SK-N-SH (cell line): ENCODE data around the gene FAM20A. TPM values are rescaled to one million over a fixed set of nuclear protein-coding genes. Genes with fewer than 3 reads are reported as not detected.

Source experiments
- CTCF ChIA-PET: fragments of 300-600, 350-600 bp; formaldehyde crosslinking; extraction: SDS; loops from one replicate; lab custom pipeline; 2021; lab: Yijun Ruan, JAX
- POLR2A ChIA-PET: fragments of 350-600 bp; sonication (Branson Sonifier 250); formaldehyde crosslinking; extraction: SDS; loops from one replicate; lab custom pipeline; 2020; ENCODE audit warnings: antibody characterized with exemption, inconsistent platforms; lab: Yijun Ruan, JAX
- DNase-seq: peaks from one replicate; pipeline ENCODE4 v3.0.0; 2012
- H2AFZ ChIP-seq: fragments of 200-600 bp; sonication (generic); 2 replicates; pipeline ENCODE4 v1.8.1; 2016; ENCODE audit warnings: antibody characterized with exemption, mild to moderate bottlenecking, low read depth
- H3F3A ChIP-seq: fragments of 200-600 bp; sonication (generic); replicated peaks from 2 replicates; pipeline ENCODE3; 2016; ENCODE audit warnings: antibody characterized with exemption, mild to moderate bottlenecking; ENCODE audit not compliant: insufficient read depth
- H3K27ac ChIP-seq, 2 experiments: fragments of 200-500 bp in 1 of 2; fragments of 200-600 bp in 1 of 2; sonication (Bioruptor generic) in 1 of 2; sonication (generic), shearing (Covaris generic) in 1 of 2; 2 replicates each; pipeline versions ENCODE4 v1.5.1 to v1.6.1; 2014 to 2016; ENCODE audit warnings: low read depth in 2 of 2, inconsistent platforms in 1 of 2, low read length in 1 of 2, mild to moderate bottlenecking in 1 of 2, mixed read lengths in 1 of 2
- H3K27me3 ChIP-seq: fragments of 200-600 bp; sonication (generic), shearing (Covaris generic); 2 replicates; pipeline ENCODE4 v1.6.1; 2016; ENCODE audit warnings: mixed run types; ENCODE audit not compliant: insufficient read depth
- H3K36me3 ChIP-seq, 2 experiments: fragments of 200-500 bp in 1 of 2; fragments of 200-600 bp in 1 of 2; sonication (Bioruptor generic) in 1 of 2; sonication (generic) in 1 of 2; replicated peaks in 1 of 2; 2 replicates each; pipeline versions ENCODE3 to v1.5.1; 2014 to 2016; ENCODE audit warnings: low read length in 1 of 2, mild to moderate bottlenecking in 1 of 2; ENCODE audit not compliant: insufficient read depth in 2 of 2, control insufficient read depth in 1 of 2
- H3K4me1 ChIP-seq, 2 experiments: fragments of 200-500 bp in 1 of 2; fragments of 200-600 bp in 1 of 2; sonication (Bioruptor generic) in 1 of 2; sonication (generic), shearing (Covaris generic) in 1 of 2; 2 replicates each; pipeline versions ENCODE4 v1.5.1 to v1.6.1; 2014 to 2016; ENCODE audit warnings: low read depth in 1 of 2, low read length in 1 of 2, mixed run types in 1 of 2; ENCODE audit not compliant: insufficient read depth in 2 of 2, control insufficient read depth in 1 of 2
- H3K4me2 ChIP-seq: fragments of 200-600 bp; sonication (generic), shearing (Covaris generic); 2 replicates; pipeline ENCODE4 v1.6.1; 2017; ENCODE audit warnings: mixed run types
- H3K4me3 ChIP-seq, 2 experiments: fragments of 200-500 bp in 1 of 2; fragments of 200-600 bp in 1 of 2; sonication (Bioruptor generic) in 1 of 2; sonication (generic), shearing (Covaris generic) in 1 of 2; 2 replicates each; pipeline versions ENCODE4 v1.5.1 to v1.8.1; 2014 to 2016; ENCODE audit warnings: low read depth in 2 of 2, inconsistent platforms in 1 of 2, low read length in 1 of 2, mild to moderate bottlenecking in 1 of 2, mixed read lengths in 1 of 2, moderate library complexity in 1 of 2
- H3K79me2 ChIP-seq: fragments of 200-600 bp; sonication (generic); 2 replicates; pipeline ENCODE4 v1.8.1; 2017; ENCODE audit warnings: mild to moderate bottlenecking; ENCODE audit not compliant: insufficient read depth
- H3K9ac ChIP-seq: fragments of 200-600 bp; sonication (generic); 2 replicates; pipeline ENCODE4 v1.6.1; 2017; ENCODE audit warnings: mixed run types
- H3K9me2 ChIP-seq: fragments of 200-600 bp; sonication (generic); 2 replicates; pipeline ENCODE4 v1.6.1; 2017; ENCODE audit warnings: mixed run types
- H3K9me3 ChIP-seq: fragments of 200-600 bp; sonication (generic); 2 replicates; pipeline ENCODE4 v1.6.1; 2017; ENCODE audit warnings: mixed run types, mild to moderate bottlenecking, moderate library complexity
- H4K20me1 ChIP-seq: fragments of 200-600 bp; sonication (generic); 2 replicates; pipeline ENCODE4 v1.6.1; 2017; ENCODE audit warnings: mild to moderate bottlenecking, mixed run types; ENCODE audit not compliant: insufficient read depth
- CHD2 ChIP-seq: fragments of 150-350 bp; IDR thresholded peaks from 2 replicates; pipeline ENCODE4 v1.6.1; 2018; ENCODE audit warnings: low read length; ENCODE audit not compliant: partially characterized antibody
- ELF1 ChIP-seq: IDR thresholded peaks from 2 replicates; pipeline ENCODE4 v1.4.0; 2012
- EZH2phosphoT487 ChIP-seq: fragments of 200-600 bp; sonication (generic); IDR thresholded peaks from 2 replicates; pipeline ENCODE4 v1.6.1; 2017; ENCODE audit warnings: low read depth, mixed run types, mild to moderate bottlenecking, antibody characterized with exemption, moderate library complexity, borderline replicate concordance
- FOSL2 ChIP-seq: IDR thresholded peaks from 2 replicates; pipeline ENCODE4 v1.4.0; 2012; ENCODE audit warnings: low read depth, mild to moderate bottlenecking, moderate library complexity, borderline replicate concordance
- FOXJ3 ChIP-seq: sonication (generic); formaldehyde crosslinking; IDR thresholded peaks from 2 replicates; pipeline ENCODE4 v1.5.1; 2020; ENCODE audit warnings: mild to moderate bottlenecking, missing genetic modification reagents
- FOXM1 ChIP-seq: IDR thresholded peaks from 2 replicates; pipeline ENCODE4 v1.4.0; 2012; ENCODE audit warnings: low read depth, mild to moderate bottlenecking
- MXI1 ChIP-seq: IDR thresholded peaks from 2 replicates; pipeline ENCODE4 v1.6.1; 2012; ENCODE audit warnings: mild to moderate bottlenecking, low read depth, low read length, improper control_type of control experiment
- NFIC ChIP-seq: IDR thresholded peaks from 2 replicates; pipeline ENCODE4 v1.4.0; 2012; ENCODE audit warnings: borderline replicate concordance
- POLR2AphosphoS5 ChIP-seq: IDR thresholded peaks from 2 replicates; pipeline ENCODE4 v1.6.1; 2012; ENCODE audit warnings: low read depth, low read length
- RCOR1 ChIP-seq: fragments of 150-350 bp; IDR thresholded peaks from 2 replicates; pipeline ENCODE4 v1.6.1; 2017; ENCODE audit warnings: antibody characterized with exemption, low read length
- YY1 ChIP-seq: IDR thresholded peaks from 2 replicates; pipeline ENCODE4 v1.4.0; 2012; ENCODE audit warnings: low read depth, mild to moderate bottlenecking
- WGBS: methylation state at CpG from one replicate; pipeline ENCODE4 v1.1.6; 2017; ENCODE audit warnings: low lambda C conversion rate; 5-methylcytosine and 5-hydroxymethylcytosine counted together
- polyA plus RNA-seq, 3 experiments: library from polyadenylated mRNA; depleted of rRNA; stranded (reverse); fragments of >200 nt; gene quantifications; 2 replicates each; pipeline ENCODE4 v1.2.3, GENCODE V29; 2012
- TF ChIP-seq, protein P1 (sequence below): IDR thresholded peaks from 2 replicates; pipeline ENCODE4; 2012
- TF ChIP-seq, protein P2 (sequence below): fragments of 150-350 bp; IDR thresholded peaks from 2 replicates; pipeline ENCODE4 v1.6.1; 2016; ENCODE audit warnings: mild to moderate bottlenecking, low read depth, low read length
- TF ChIP-seq, protein P3 (sequence below): fragments of 150-350 bp; IDR thresholded peaks from 2 replicates; pipeline ENCODE4 v1.6.1; 2017; ENCODE audit warnings: antibody characterized with exemption, low read length, low read depth, borderline replicate concordance

FAM20A gene
- polyA plus RNA-seq, 1 of the 3 experiments (the other 2 are of a cell fraction) = not detected

GRCh38 chr17:68608515-68609130, 7.5 kb upstream of the FAM20A start:
- H2AFZ ChIP-seq = no peak overlapping the region
- peaks cover 15% of the 10 kb centered on the region for H3K9me3 ChIP-seq
- H3F3A ChIP-seq = no peaks in the 10 kb centered on the region
- H3K4me2 ChIP-seq = no peak overlapping the region
- WGBS = 33% methylated on average over 1 of the region's 1 CpG
- no peaks in the 10 kb centered on the region for H3K9me2 ChIP-seq
- TF ChIP-seq EZH2phosphoT487 = no peak
- TF ChIP-seq, protein P1, sequence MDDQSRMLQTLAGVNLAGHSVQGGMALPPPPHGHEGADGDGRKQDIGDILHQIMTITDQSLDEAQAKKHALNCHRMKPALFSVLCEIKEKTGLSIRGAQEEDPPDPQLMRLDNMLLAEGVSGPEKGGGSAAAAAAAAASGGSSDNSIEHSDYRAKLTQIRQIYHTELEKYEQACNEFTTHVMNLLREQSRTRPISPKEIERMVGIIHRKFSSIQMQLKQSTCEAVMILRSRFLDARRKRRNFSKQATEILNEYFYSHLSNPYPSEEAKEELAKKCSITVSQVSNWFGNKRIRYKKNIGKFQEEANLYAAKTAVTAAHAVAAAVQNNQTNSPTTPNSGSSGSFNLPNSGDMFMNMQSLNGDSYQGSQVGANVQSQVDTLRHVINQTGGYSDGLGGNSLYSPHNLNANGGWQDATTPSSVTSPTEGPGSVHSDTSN = no peak
- TF ChIP-seq FOSL2 = no peak
- no peak for TF ChIP-seq RCOR1
- no peak for TF ChIP-seq POLR2AphosphoS5
- no peak for TF ChIP-seq ELF1
- no peak for TF ChIP-seq FOXM1
- TF ChIP-seq FOXJ3 (CRISPR knock-in tag) = no peak
- TF ChIP-seq, protein P2, sequence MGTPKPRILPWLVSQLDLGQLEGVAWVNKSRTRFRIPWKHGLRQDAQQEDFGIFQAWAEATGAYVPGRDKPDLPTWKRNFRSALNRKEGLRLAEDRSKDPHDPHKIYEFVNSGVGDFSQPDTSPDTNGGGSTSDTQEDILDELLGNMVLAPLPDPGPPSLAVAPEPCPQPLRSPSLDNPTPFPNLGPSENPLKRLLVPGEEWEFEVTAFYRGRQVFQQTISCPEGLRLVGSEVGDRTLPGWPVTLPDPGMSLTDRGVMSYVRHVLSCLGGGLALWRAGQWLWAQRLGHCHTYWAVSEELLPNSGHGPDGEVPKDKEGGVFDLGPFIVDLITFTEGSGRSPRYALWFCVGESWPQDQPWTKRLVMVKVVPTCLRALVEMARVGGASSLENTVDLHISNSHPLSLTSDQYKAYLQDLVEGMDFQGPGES = no peak
- TF ChIP-seq NFIC = no peak
- TF ChIP-seq MXI1 = no peak
- TF ChIP-seq YY1 = no peak
- TF ChIP-seq CHD2 = no peak
- TF ChIP-seq, protein P3, sequence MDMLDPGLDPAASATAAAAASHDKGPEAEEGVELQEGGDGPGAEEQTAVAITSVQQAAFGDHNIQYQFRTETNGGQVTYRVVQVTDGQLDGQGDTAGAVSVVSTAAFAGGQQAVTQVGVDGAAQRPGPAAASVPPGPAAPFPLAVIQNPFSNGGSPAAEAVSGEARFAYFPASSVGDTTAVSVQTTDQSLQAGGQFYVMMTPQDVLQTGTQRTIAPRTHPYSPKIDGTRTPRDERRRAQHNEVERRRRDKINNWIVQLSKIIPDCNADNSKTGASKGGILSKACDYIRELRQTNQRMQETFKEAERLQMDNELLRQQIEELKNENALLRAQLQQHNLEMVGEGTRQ = no peak
- H3K36me3 ChIP-seq = no peaks in the 10 kb centered on the region
- no peaks in the 10 kb centered on the region for H3K79me2 ChIP-seq
- CTCF ChIA-PET = no interaction called here
- no peak overlapping the region for H3K27ac ChIP-seq
- no peak overlapping the region for H3K4me3 ChIP-seq
- H3K9ac ChIP-seq = no peak overlapping the region
- DNase-seq = no peak
- no peaks in the 10 kb centered on the region for H3K4me1 ChIP-seq
- H4K20me1 ChIP-seq = no peaks in the 10 kb centered on the region
- no peaks in the 10 kb centered on the region for H3K27me3 ChIP-seq
- POLR2A ChIA-PET = no interaction called here
